ENCODE results near the gene SLC31A2. TPM values are rescaled to one million over a fixed set of nuclear protein-coding genes. Genes with fewer than 3 reads are reported as not detected.

The SLC31A2 gene
- total RNA-seq, 1 donor from 2014 or later: 7.6 TPM

DNA sequence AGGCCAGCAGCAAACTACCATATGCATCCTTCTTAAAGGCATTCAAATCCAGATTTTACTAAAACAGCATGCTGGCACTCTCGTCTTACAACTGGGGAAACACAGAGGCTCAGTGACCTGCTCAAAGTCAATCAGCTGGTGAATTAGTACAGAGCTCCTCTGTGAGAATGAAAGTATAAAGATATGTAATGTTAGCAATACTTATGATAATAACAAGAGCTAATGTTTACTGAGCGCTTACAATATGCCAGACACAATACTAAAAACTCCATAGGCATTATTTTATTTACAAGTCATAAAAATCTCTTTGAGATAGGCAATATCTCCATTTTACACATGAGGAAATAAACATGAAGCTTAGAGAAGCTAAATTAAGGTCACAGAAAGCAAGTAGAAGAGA lies 41.6 kb downstream of the SLC31A2 start:
- Mint-ChIP-seq H3K9me3 (no peaks in the 10 kb centered on the region), H3K27me3 (no peaks in the 10 kb centered on the region), H3K4me3 (no peak overlapping the region), H3K27ac (no peak overlapping the region), H3K36me3 (peaks cover 18% of the 10 kb centered on the region), H3K4me1 (ENCODE audit: unreplicated experiment) (no peaks in the 10 kb centered on the region)
- TF ChIP-seq, protein P1, sequence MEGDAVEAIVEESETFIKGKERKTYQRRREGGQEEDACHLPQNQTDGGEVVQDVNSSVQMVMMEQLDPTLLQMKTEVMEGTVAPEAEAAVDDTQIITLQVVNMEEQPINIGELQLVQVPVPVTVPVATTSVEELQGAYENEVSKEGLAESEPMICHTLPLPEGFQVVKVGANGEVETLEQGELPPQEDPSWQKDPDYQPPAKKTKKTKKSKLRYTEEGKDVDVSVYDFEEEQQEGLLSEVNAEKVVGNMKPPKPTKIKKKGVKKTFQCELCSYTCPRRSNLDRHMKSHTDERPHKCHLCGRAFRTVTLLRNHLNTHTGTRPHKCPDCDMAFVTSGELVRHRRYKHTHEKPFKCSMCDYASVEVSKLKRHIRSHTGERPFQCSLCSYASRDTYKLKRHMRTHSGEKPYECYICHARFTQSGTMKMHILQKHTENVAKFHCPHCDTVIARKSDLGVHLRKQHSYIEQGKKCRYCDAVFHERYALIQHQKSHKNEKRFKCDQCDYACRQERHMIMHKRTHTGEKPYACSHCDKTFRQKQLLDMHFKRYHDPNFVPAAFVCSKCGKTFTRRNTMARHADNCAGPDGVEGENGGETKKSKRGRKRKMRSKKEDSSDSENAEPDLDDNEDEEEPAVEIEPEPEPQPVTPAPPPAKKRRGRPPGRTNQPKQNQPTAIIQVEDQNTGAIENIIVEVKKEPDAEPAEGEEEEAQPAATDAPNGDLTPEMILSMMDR (conservative IDR thresholded peaks at IDR 0.05): no peak
- no peak for DNase-seq (ENCODE audit: extremely low spot score, unreplicated experiment)

DNA sequence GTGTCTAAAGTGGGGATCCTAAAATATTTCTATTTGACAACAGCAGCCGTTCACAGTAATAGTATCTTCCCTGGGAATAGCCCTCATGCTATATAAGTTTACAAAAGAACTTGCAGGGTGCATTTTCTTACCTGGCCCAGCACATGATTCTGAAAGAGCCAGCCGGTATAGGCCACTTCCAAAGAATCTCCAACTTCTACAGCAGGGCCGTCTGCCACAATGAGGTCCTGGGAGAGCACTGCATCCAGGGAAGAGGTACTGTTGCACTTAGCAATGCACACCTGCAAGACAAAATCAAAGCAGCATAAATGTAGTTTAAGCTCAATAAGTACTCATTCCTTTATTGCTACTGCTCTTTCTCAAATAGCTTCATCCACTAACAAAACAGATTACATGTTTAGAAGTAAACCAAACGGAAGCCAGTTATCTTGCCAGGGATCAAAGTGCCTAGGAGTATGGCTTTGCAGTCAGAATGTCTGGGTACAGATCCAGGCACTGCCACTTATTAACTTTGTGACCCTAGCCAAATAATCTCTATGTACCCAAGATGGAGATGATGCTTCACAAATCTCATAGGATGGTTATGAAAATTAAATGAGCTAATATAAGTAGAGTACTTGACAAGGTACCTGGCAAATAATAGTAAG lies 49.0 kb downstream of the SLC31A2 start:
- no peaks in the 10 kb centered on the region for H3K4me1 Mint-ChIP-seq (ENCODE audit: unreplicated experiment)

DNA sequence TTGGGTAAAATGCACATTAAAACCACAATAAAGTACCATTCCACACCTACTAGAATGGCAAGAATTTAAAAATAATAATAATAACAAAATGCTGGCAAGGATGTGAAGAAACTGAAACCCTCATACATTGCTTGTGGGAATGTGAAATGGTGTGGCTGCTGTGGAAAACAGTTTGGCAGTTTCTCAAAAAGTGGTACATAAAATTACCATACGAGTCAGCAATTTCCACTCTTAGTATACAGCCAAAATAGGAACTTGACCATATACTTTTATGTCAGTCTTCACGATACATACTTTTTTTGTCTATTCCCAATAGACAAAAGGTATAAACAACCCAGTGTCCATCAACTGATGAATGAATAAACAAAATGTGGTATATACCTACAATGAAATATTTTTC lies 54.6 kb downstream of the SLC31A2 start:
- TF ChIP-seq, protein P1 (conservative IDR thresholded peaks at IDR 0.05): no peak
- no peak overlapping the region for H3K4me3 Mint-ChIP-seq
- no peak for DNase-seq (ENCODE audit: extremely low spot score, unreplicated experiment)
- no peaks in the 10 kb centered on the region for H3K4me1 Mint-ChIP-seq (ENCODE audit: unreplicated experiment)
- H3K27me3 Mint-ChIP-seq: no peaks in the 10 kb centered on the region
- no peaks in the 10 kb centered on the region for H3K9me3 Mint-ChIP-seq
- no peak overlapping the region for H3K27ac Mint-ChIP-seq
- peaks cover 27% of the 10 kb centered on the region for H3K36me3 Mint-ChIP-seq

More for the DNA sequence above, 49.0 kb downstream of the SLC31A2 start:
- Mint-ChIP-seq H3K9me3 (no peaks in the 10 kb centered on the region), H3K36me3 (peaks cover 30% of the 10 kb centered on the region), H3K27me3 (no peaks in the 10 kb centered on the region), H3K27ac (no peak overlapping the region), H3K4me3 (no peak overlapping the region)
- no peak for DNase-seq (ENCODE audit: extremely low spot score, unreplicated experiment)
- TF ChIP-seq, protein P1 (conservative IDR thresholded peaks at IDR 0.05): no peak

DNA sequence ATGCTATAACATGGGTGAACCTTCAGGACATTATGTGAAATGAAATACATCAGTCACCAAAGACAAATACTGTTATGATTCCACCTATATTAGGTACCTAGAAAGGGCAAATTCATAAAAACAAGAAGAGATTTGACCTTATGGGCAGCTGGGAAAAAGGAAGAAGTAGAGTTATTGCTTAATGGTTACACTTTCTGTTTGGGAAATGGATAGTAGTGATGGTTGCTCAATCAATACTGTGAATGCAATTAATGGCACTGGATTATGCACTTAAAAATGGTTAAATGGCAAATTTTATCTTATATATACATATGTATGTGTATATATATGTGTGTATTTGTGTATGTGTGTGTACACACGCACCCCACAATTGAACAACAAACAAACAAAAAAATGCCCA lies 55.1 kb downstream of the SLC31A2 start:
- no peaks in the 10 kb centered on the region for H3K4me1 Mint-ChIP-seq (ENCODE audit: unreplicated experiment)
- TF ChIP-seq, protein P1 (conservative IDR thresholded peaks at IDR 0.05): no peak
- no peaks in the 10 kb centered on the region for H3K27me3 Mint-ChIP-seq
- no peak overlapping the region for H3K27ac Mint-ChIP-seq
- DNase-seq (ENCODE audit: extremely low spot score, unreplicated experiment): no peak
- H3K4me3 Mint-ChIP-seq: no peak overlapping the region
- peaks cover 27% of the 10 kb centered on the region for H3K36me3 Mint-ChIP-seq
- no peaks in the 10 kb centered on the region for H3K9me3 Mint-ChIP-seq

DNA sequence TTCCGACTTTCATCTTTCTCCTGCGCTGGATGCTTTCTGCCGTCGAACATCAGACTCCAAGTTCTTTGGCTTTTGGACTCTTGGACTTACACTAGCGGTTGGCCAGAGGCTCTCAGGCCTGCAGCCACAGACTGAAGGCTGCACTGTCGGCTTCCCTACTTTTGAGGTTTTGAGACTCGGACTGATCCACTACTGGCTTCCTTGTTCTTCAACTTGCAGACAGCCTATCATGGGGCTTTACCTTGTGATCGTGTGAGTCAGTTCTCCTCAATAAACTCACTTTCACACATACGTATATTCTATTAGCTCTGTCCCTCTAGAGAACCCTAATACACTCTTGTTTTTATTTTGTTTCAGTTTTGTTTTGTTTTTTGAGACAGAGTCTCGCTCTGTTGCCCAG lies 60.0 kb downstream of the SLC31A2 start:
- DNase-seq (ENCODE audit: extremely low spot score, unreplicated experiment): no peak
- TF ChIP-seq, protein P1 (conservative IDR thresholded peaks at IDR 0.05): no peak
- H3K27ac Mint-ChIP-seq: no peak overlapping the region
- H3K36me3 Mint-ChIP-seq: peaks cover 16% of the 10 kb centered on the region
- no peak overlapping the region for H3K4me3 Mint-ChIP-seq
- no peaks in the 10 kb centered on the region for H3K4me1 Mint-ChIP-seq (ENCODE audit: unreplicated experiment)
- H3K9me3 Mint-ChIP-seq: no peaks in the 10 kb centered on the region
- H3K27me3 Mint-ChIP-seq: no peaks in the 10 kb centered on the region

Other genes with a start within 250 kb of the SLC31A2 start
- 7.9 and 12.9 TPM in 2 replicates for gene ZNF883, start 138.8 kb upstream of the SLC31A2 start, total RNA-seq (ENCODE audit: low replicate concordance)
- 3.6 and 7.4 TPM in 2 replicates for gene ZFP37, start 94.3 kb upstream of the SLC31A2 start, total RNA-seq (ENCODE audit: low replicate concordance)
- 23.8 and 24.6 TPM in 2 replicates for gene FKBP15, start 70.3 kb downstream of the SLC31A2 start, total RNA-seq (ENCODE audit: low replicate concordance)
- 31.7 and 45.8 TPM in 2 replicates for gene SLC31A1, start 70.5 kb downstream of the SLC31A2 start, total RNA-seq (ENCODE audit: low replicate concordance)
- 33.9 and 34.8 TPM in 2 replicates for gene CDC26, start 124.6 kb downstream of the SLC31A2 start, total RNA-seq (ENCODE audit: low replicate concordance)
- gene PRPF4, start 124.7 kb downstream of the SLC31A2 start, total RNA-seq (ENCODE audit: low replicate concordance): 27.2 and 38.0 TPM in 2 replicates
- gene RNF183, start 152.4 kb downstream of the SLC31A2 start, total RNA-seq (ENCODE audit: low replicate concordance): 0.77 and 1.0 TPM in 2 replicates
- 5.0 and 6.7 TPM in 2 replicates for gene WDR31, start 189.3 kb downstream of the SLC31A2 start, total RNA-seq (ENCODE audit: low replicate concordance)
- gene BSPRY, start 198.5 kb downstream of the SLC31A2 start, total RNA-seq (ENCODE audit: low replicate concordance): 9.0 and 22.6 TPM in 2 replicates
- 33.9 and 53.1 TPM in 2 replicates for gene HDHD3, start 226.0 kb downstream of the SLC31A2 start, total RNA-seq (ENCODE audit: low replicate concordance)

Data from type B pancreatic cell (in vitro differentiated cells).